K562 (cell line): ENCODE data around the gene FAM149B1. TPM values are rescaled to one million over a fixed set of nuclear protein-coding genes. Genes with fewer than 3 reads are reported as not detected.

Experiments
- ATF1 ChIP-seq, 2 experiments: fragments of 450-650 bp in 1 of 2; IDR thresholded peaks; 2 replicates each; pipeline ENCODE4 v1.6.1; 2016; ENCODE audit warnings: missing compliant biosample characterization in 1 of 2, missing genetic modification characterization in 1 of 2
- CTCF ChIP-seq, 3 experiments: IDR thresholded peaks in 2 of 3; conservative IDR thresholded peaks in 1 of 3; 2 replicates each; pipeline ENCODE4 v1.5.1; 2011 to 2012; ENCODE audit warnings: low read length in 3 of 3, mild to moderate bottlenecking in 3 of 3, control low read depth in 2 of 3, improper control_type of control experiment in 1 of 3, inconsistent platforms in 1 of 3, low read depth in 1 of 3, mixed read lengths in 1 of 3, moderate library complexity in 1 of 3; ENCODE audit not compliant: insufficient read depth in 2 of 3
- E2F5 ChIP-seq: sonication (generic); formaldehyde crosslinking; IDR thresholded peaks from 2 replicates; pipeline ENCODE4 v1.8.0; 2022; ENCODE audit warnings: mild to moderate bottlenecking, missing genetic modification reagents
- FOXM1 ChIP-seq, 2 experiments: fragments of 450-650 bp in 1 of 2; sonication (generic) in 1 of 2; formaldehyde crosslinking in 1 of 2; IDR thresholded peaks; 2 replicates each; pipeline versions ENCODE4 v1.6.1 to v1.9.0; 2017 to 2022; ENCODE audit warnings: low read depth in 2 of 2, mild to moderate bottlenecking in 2 of 2, missing genetic modification reagents in 1 of 2, moderate library complexity in 1 of 2
- NFE2L1 ChIP-seq: fragments of 450-650 bp; IDR thresholded peaks from 2 replicates; pipeline ENCODE4 v1.6.1; 2016; ENCODE audit warnings: missing genetic modification characterization, low read depth, mild to moderate bottlenecking, missing compliant biosample characterization, moderate library complexity, borderline replicate concordance
- PCBP2 ChIP-seq: fragments of 200-400 bp; formaldehyde crosslinking; IDR thresholded peaks from 2 replicates; pipeline ENCODE4 v1.6.1; 2018; ENCODE audit warnings: low read length, low read depth, mild to moderate bottlenecking, moderate library complexity; ENCODE audit not compliant: poor library complexity, severe bottlenecking
- STAT5A ChIP-seq: IDR thresholded peaks from 2 replicates; pipeline ENCODE4 v1.6.1; 2012; ENCODE audit warnings: low read length, inconsistent platforms, borderline replicate concordance
- ZBED1 ChIP-seq: IDR thresholded peaks from 2 replicates; pipeline ENCODE4 v1.6.1; 2014
- ZMIZ1 ChIP-seq, 2 experiments: fragments of 150-350 bp in 1 of 2; IDR thresholded peaks; 2 replicates each; pipeline ENCODE4 v1.6.1; 2012 to 2016; ENCODE audit warnings: low read depth in 2 of 2, low read length in 2 of 2, mild to moderate bottlenecking in 1 of 2, moderate library complexity in 1 of 2
- ZNF41 ChIP-seq: fragments of 250-450 bp; sonication (Bioruptor Pico); conservative IDR thresholded peaks from 2 replicates; pipeline ENCODE4 v1.4.0; 2020; ENCODE audit warnings: mild to moderate bottlenecking
- ZNF583 ChIP-seq: fragments of 250-450 bp; sonication (Bioruptor Pico); IDR thresholded peaks from 2 replicates; pipeline ENCODE4 v1.4.0; 2020
- ZNF592 ChIP-seq: fragments of 450-650 bp; IDR thresholded peaks from 2 replicates; pipeline ENCODE4 v1.6.1; 2017; ENCODE audit warnings: antibody characterized with exemption, mild to moderate bottlenecking
- polyA plus RNA-seq, 8 experiments: library from polyadenylated mRNA; depleted of rRNA in 4 of 8; stranded (reverse) in 5 of 8; unstranded in 3 of 8; fragments of >200 nt; fragmentation: Nextera tagmentation in 2 of 8; fragmentation: Illumina TruSeq in 1 of 8; extraction: Ambion mirVana in 2 of 8; extraction: Trizol in 1 of 8; gene quantifications; 2 replicates each; pipeline versions ENCODE4 v1.2.1 to v1.2.3, GENCODE V29; 2011 to 2014; ENCODE audit warnings: inconsistent platforms in 1 of 8, missing spikeins in 1 of 8
- total RNA-seq, 7 experiments: library from RNA; depleted of rRNA in 6 of 7; stranded (reverse); fragments of >200 nt in 6 of 7; fragmentation: Illumina TruSeq in 2 of 7; extraction: Trizol in 2 of 7; gene quantifications; 2 replicates each; pipeline versions ENCODE4 v1.2.1 to v1.2.3, GENCODE V29; 2011 to 2021; ENCODE audit warnings: low replicate concordance in 1 of 7

Gene FAM149B1
- total and polyA plus RNA-seq, 9 of the 15 experiments (the other 6 are each of a cell fraction or from before 2014, with no cell fraction given): 4.2 to 18.5 (median 9.3) TPM

- no peak for TF ChIP-seq ZMIZ1 (IDR thresholded peaks at IDR 0.05; ENCODE audit: low read depth in 2 of 2, low read length in 2 of 2)
- no peak for TF ChIP-seq FOXM1 (IDR thresholded peaks at IDR 0.05; ENCODE audit: low read depth)
- no peak for TF ChIP-seq FOXM1 (CRISPR knock-in tag; IDR thresholded peaks at IDR 0.05; ENCODE audit: low read depth)
- TF ChIP-seq ZNF592: 0 out of 2 replicates have a peak, but pooled peaks have one; percentile 39
- no peak for TF ChIP-seq E2F5 (CRISPR knock-in tag)
- no peak for TF ChIP-seq ZBED1
- no peak for TF ChIP-seq ATF1 (CRISPR knock-in tag; IDR thresholded peaks at IDR 0.05)
- TF ChIP-seq ATF1 (tag; IDR thresholded peaks at IDR 0.05): no peak
- TF ChIP-seq CTCF (IDR thresholded peaks at IDR 0.05 in 2 of 3, conservative IDR thresholded peaks at IDR 0.05 in 1 of 3; ENCODE audit: insufficient read depth in 2 of 3, low read depth in 1 of 3, low read length in 3 of 3): peak; percentile 41 to 71 (median 58); a peak in 4 of 6 replicates
- TF ChIP-seq ZNF583 (CRISPR knock-in tag): no peak
- TF ChIP-seq ZNF41 (CRISPR knock-in tag): no peak
- no peak for TF ChIP-seq NFE2L1 (tag)
- TF ChIP-seq PCBP2: no peak
- no peak for TF ChIP-seq STAT5A
Observed at GRCh38 chr10:73253225-73253555, 85.3 kb downstream of the FAM149B1 start (continued).
